Gastroesophageal sphincter (tissue), 4 donors: ENCODE data around the gene ARHGAP6. TPM values are rescaled to one million over a fixed set of nuclear protein-coding genes. Genes with fewer than 3 reads are reported as not detected.

ENCODE experiments used
- ATAC-seq: fragments of 150-250 bp; one replicate; pipeline ENCODE4 v1.9.1; 2016; ENCODE audit warnings: mild to moderate bottlenecking, moderate library complexity
- H3K27ac ChIP-seq, 4 donors: fragments of 200-600 bp; sonication (generic) in 3 of 4; 1 replicate in 3 of 4; 2 replicates in 1 of 4; pipeline ENCODE4 v1.5.1; 2016 to 2019
- H3K27me3 ChIP-seq: fragments of 200-600 bp; sonication (generic); one replicate; pipeline ENCODE4 v1.5.1; 2019
- H3K36me3 ChIP-seq, 2 donors: fragments of 200-600 bp; sonication (generic); one replicate each; pipeline ENCODE4 v1.5.1; 2019; ENCODE audit warnings: control low read depth in 1 of 2
- H3K4me1 ChIP-seq, 3 donors: fragments of 200-600 bp; sonication (generic); 1 replicate in 2 of 3; 2 replicates in 1 of 3; pipeline ENCODE4 v1.5.1; 2016 to 2019; ENCODE audit warnings: control low read depth in 2 of 3
- H3K4me3 ChIP-seq, 2 donors: fragments of 200-600 bp; sonication (generic); one replicate each; pipeline ENCODE4 v1.5.1; 2019; ENCODE audit warnings: mild to moderate bottlenecking in 1 of 2, moderate library complexity in 1 of 2
- H3K9me3 ChIP-seq, 3 donors: fragments of 200-600 bp; sonication (generic); one replicate each; pipeline ENCODE4 v1.5.1; 2017 to 2019; ENCODE audit warnings: control low read depth in 2 of 3
- EP300 ChIP-seq: sonication (generic); formaldehyde crosslinking; IDR thresholded peaks from one replicate; pipeline ENCODE4 v1.6.1; 2017; ENCODE audit warnings: antibody characterized with exemption, mild to moderate bottlenecking
- POLR2A ChIP-seq, 2 donors: fragments of 450-650 bp; IDR thresholded peaks; one replicate each; pipeline ENCODE4 v1.6.1; 2017; ENCODE audit warnings: antibody characterized with exemption in 2 of 2, mild to moderate bottlenecking in 2 of 2, moderate library complexity in 1 of 2
- POLR2AphosphoS5 ChIP-seq: sonication (generic); formaldehyde crosslinking; IDR thresholded peaks from one replicate; pipeline ENCODE4 v1.6.1; 2017; ENCODE audit warnings: antibody characterized with exemption
- WGBS, 2 donors: methylation state at CpG; one replicate each; pipeline ENCODE4 v1.1.5; 2018; ENCODE audit warnings: low coverage in 1 of 2; 5-methylcytosine and 5-hydroxymethylcytosine counted together
- total RNA-seq, 4 donors: library from RNA; depleted of rRNA; stranded (reverse); fragments of >200 nt; gene quantifications; one replicate each; pipeline ENCODE4 v1.1.0, GENCODE V29; 2016
- TF ChIP-seq, protein P1 (sequence below), 4 experiments: fragments of 200-600 bp in 2 of 4; fragments of 450-650 bp in 2 of 4; sonication (generic) in 1 of 4; IDR thresholded peaks; one replicate each; pipeline ENCODE4 v1.5.1; 2017 to 2019; ENCODE audit warnings: antibody characterized with exemption in 4 of 4, mild to moderate bottlenecking in 2 of 4, moderate library complexity in 2 of 4

ARHGAP6 gene
- total RNA-seq, 4 donors from 2014 or later = 25.2 to 35.1 (median 31.8) TPM

GRCh38 chrX:11465648-11466411 is 199.9 kb downstream of the ARHGAP6 start:
- ATAC-seq = no peak
- Histone ChIP-seq H3K4me1 (peaks cover 0 to 23% (median 0%) of the 10 kb centered on the region in 3 donors), H3K9me3 (no peaks in the 10 kb centered on the region), H3K27ac (no peak overlapping the region), H3K27me3 (no peaks in the 10 kb centered on the region), H3K4me3 (no peak overlapping the region), H3K36me3 (no peaks in the 10 kb centered on the region)
- WGBS, 2 donors = 60 to 72% methylated on average over 4 of the region's 5 CpGs
- TF ChIP-seq, protein P1, sequence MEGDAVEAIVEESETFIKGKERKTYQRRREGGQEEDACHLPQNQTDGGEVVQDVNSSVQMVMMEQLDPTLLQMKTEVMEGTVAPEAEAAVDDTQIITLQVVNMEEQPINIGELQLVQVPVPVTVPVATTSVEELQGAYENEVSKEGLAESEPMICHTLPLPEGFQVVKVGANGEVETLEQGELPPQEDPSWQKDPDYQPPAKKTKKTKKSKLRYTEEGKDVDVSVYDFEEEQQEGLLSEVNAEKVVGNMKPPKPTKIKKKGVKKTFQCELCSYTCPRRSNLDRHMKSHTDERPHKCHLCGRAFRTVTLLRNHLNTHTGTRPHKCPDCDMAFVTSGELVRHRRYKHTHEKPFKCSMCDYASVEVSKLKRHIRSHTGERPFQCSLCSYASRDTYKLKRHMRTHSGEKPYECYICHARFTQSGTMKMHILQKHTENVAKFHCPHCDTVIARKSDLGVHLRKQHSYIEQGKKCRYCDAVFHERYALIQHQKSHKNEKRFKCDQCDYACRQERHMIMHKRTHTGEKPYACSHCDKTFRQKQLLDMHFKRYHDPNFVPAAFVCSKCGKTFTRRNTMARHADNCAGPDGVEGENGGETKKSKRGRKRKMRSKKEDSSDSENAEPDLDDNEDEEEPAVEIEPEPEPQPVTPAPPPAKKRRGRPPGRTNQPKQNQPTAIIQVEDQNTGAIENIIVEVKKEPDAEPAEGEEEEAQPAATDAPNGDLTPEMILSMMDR (IDR thresholded peaks at IDR 0.05) = no peak

DNA sequence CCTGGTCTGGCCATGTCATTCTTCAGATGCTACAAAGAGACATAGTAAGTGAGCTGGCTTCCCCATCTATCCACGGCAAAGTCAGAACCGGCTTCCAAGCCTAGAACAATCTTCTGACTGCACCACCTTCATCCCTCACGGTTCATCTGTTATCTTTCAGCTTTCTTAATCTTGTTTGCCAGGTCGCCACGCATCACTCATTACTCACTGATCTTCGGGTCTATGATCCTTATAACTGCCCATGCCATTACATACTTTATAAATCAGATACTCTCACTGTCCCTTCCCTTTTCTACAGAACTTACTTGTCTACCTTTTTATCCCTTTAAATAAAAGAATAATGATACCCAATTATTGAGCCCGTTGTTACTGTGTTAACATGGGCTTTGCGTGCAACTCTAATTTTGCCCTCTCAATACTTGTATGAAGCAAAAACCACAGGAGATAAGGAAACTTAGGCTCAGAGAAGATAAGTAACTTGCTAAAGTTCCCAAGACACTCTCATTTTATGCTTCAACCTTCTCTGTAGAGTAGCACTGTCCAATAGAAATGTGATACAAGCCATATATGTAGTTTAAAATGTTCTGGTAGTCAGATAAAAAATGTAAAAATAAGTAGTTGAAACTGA is 200.8 kb downstream of the ARHGAP6 start:
- Histone ChIP-seq H3K27me3 (no peaks in the 10 kb centered on the region), H3K4me1 (peaks cover 0 to 18% (median 0%) of the 10 kb centered on the region in 3 donors), H3K27ac (no peak overlapping the region), H3K4me3 (no peak overlapping the region), H3K36me3 (no peaks in the 10 kb centered on the region), H3K9me3 (no peaks in the 10 kb centered on the region)
- ATAC-seq = no peak
- WGBS, 2 donors = 85 to 86% methylated on average over 7 to 8 of the region's 8 CpGs
- TF ChIP-seq POLR2AphosphoS5 = no peak
- no peak for TF ChIP-seq EP300
- TF ChIP-seq POLR2A (IDR thresholded peaks at IDR 0.05) = no peak
- TF ChIP-seq, protein P1 (IDR thresholded peaks at IDR 0.05) = no peak

DNA sequence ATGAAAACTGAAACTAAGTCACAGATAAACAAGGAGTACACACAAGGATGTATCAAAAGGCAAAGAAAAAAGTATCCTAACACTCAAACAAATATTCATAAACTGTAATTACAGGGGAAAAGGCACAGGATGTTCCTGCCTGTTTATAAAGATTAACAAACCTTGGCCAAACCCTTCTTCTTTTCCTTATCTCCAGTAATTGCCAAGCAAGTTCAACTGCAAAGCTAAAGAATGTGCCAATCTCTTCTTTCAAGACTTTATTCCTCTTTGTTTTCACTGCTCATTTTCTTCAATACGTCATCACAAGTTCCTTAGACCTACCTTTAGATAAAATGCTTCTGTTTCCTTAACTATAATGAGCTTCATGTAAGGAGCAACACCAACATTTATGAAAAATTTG is 201.3 kb downstream of the ARHGAP6 start:
- H3K36me3 ChIP-seq = no peaks in the 10 kb centered on the region
- H3K4me1 ChIP-seq = peaks cover 0 to 18% (median 0%) of the 10 kb centered on the region in 3 donors
- no peak overlapping the region for H3K27ac ChIP-seq
- H3K4me3 ChIP-seq = no peak overlapping the region
- H3K9me3 ChIP-seq = no peaks in the 10 kb centered on the region
- 67 to 90% methylated on average over 1 of the region's 1 CpG for WGBS, 2 donors
- TF ChIP-seq, protein P1 (IDR thresholded peaks at IDR 0.05) = no peak
- TF ChIP-seq POLR2A (IDR thresholded peaks at IDR 0.05) = no peak
- no peak for TF ChIP-seq POLR2AphosphoS5
- no peak for TF ChIP-seq EP300
- H3K27me3 ChIP-seq = no peaks in the 10 kb centered on the region
- no peak for ATAC-seq

DNA sequence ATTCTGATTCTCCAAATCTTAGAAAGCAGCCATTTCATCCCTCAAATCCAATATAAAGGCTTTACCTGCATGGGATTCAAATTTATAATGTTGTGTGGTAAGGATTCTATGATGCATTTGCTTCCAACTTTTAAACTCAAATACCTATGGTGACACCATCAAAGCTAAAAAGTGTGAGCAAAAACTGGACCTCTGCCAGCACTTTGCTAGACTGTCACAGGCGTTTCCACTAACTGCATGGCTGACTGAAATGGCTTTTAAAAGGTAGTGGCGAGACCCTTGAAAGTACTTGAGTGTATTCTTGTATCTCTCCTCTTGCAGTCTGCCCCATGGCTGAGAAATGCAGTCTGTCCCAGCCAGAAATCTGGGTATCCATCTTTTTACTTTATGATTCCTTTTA is 203.1 kb downstream of the ARHGAP6 start:
- Histone ChIP-seq H3K36me3 (no peaks in the 10 kb centered on the region), H3K4me1 (peaks cover 0 to 27% (median 0%) of the 10 kb centered on the region in 3 donors), H3K27ac (no peak overlapping the region), H3K9me3 (no peaks in the 10 kb centered on the region), H3K4me3 (no peak overlapping the region), H3K27me3 (no peaks in the 10 kb centered on the region)
- ATAC-seq = no peak
- WGBS, 2 donors = 73% methylated on average over 2 of the region's 2 CpGs; no CpG with 5 or more reads in 1 of the 2 donors
- TF ChIP-seq POLR2AphosphoS5 = no peak
- no peak for TF ChIP-seq EP300
- TF ChIP-seq, protein P1 (IDR thresholded peaks at IDR 0.05) = no peak
- no peak for TF ChIP-seq POLR2A (IDR thresholded peaks at IDR 0.05)

DNA sequence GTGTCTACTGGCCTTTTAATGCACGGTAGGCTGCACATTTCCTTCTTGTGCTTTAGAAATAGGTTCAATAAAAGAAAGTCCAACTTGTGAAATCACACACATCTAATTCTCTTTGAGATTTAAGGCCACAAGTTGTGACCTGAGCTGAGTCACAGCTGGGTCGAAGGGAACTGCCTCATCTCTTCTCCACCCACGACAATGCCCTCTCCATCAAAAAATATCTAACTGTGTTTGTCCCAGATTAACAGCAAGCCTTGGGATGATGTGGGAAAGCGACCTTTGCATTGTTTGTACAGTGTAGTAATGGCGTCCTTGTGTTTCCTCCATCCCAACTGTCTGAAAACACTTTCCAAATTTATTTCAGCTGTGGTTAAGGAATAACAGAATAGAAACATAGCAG is 203.6 kb downstream of the ARHGAP6 start:
- Histone ChIP-seq H3K4me3 (no peak overlapping the region), H3K27ac (peak overlapping the region in 1 of 4 donors; percentile 29), H3K9me3 (no peaks in the 10 kb centered on the region), H3K36me3 (no peaks in the 10 kb centered on the region), H3K27me3 (no peaks in the 10 kb centered on the region), H3K4me1 (peaks cover 0 to 27% (median 0%) of the 10 kb centered on the region in 3 donors)
- 43% methylated on average over 4 of the region's 5 CpGs for WGBS, 2 donors
- no peak for TF ChIP-seq EP300
- TF ChIP-seq POLR2AphosphoS5 = no peak
- no peak for TF ChIP-seq POLR2A (IDR thresholded peaks at IDR 0.05)
- TF ChIP-seq, protein P1 (IDR thresholded peaks at IDR 0.05) = no peak
- ATAC-seq = no peak
